Stomach (tissue), 9 donors: ENCODE measurements around the gene CDK9. TPM values are rescaled to one million over a fixed set of nuclear protein-coding genes. Genes with fewer than 3 reads are reported as not detected.
A peak's percentile ranks its signal among the peaks of the same experiment; 100 is the strongest.
"Not testable (repeated sequence)": the region's sequence is repeated elsewhere in the genome, so short reads cannot be mapped to it uniquely, and the experiment has no call there.

Source experiments
- DNase-seq, 2 donors: peaks; one replicate each; pipeline versions ENCODE4 v3.0.0 to v3.0.0-alpha.2; 2013 to 2019
- H3K27ac ChIP-seq, 5 donors: fragments of 200-600 bp in 4 of 5; sonication (generic) in 4 of 5; one replicate each; pipeline ENCODE4 v1.5.1; 2013 to 2019; ENCODE audit warnings: mild to moderate bottlenecking in 1 of 5, moderate library complexity in 1 of 5
- H3K27me3 ChIP-seq, 3 donors: fragments of 200-600 bp; sonication (generic); one replicate each; pipeline ENCODE4 v1.5.1; 2017 to 2019; ENCODE audit warnings: mixed run types in 1 of 3
- H3K36me3 ChIP-seq, 4 donors: fragments of 200-600 bp; sonication (generic); 1 replicate in 3 of 4; 2 replicates in 1 of 4; pipeline ENCODE4 v1.5.1; 2016 to 2019
- H3K4me1 ChIP-seq, 4 donors: fragments of 200-600 bp; sonication (generic); one replicate each; pipeline ENCODE4 v1.5.1; 2016 to 2019
- H3K4me3 ChIP-seq, 4 donors: fragments of 200-600 bp; sonication (generic) in 3 of 4; one replicate each; pipeline ENCODE4 v1.5.1; 2016 to 2019; ENCODE audit warnings: mild to moderate bottlenecking in 1 of 4
- H3K9me3 ChIP-seq, 4 donors: fragments of 200-600 bp; sonication (generic); one replicate each; pipeline ENCODE4 v1.5.1; 2016 to 2019
- EP300 ChIP-seq: sonication (generic); formaldehyde crosslinking; IDR thresholded peaks from one replicate; pipeline ENCODE4 v1.6.1; 2017; ENCODE audit warnings: antibody characterized with exemption
- POLR2A ChIP-seq, 4 donors: fragments of 450-650 bp; IDR thresholded peaks; one replicate each; pipeline ENCODE4 v1.6.1; 2016; ENCODE audit warnings: antibody characterized with exemption in 4 of 4, control low read depth in 2 of 4, mild to moderate bottlenecking in 1 of 4, moderate library complexity in 1 of 4
- POLR2AphosphoS5 ChIP-seq, 3 donors: sonication (generic); formaldehyde crosslinking; IDR thresholded peaks; one replicate each; pipeline ENCODE4 v1.6.1; 2016; ENCODE audit warnings: antibody characterized with exemption in 3 of 3
- WGBS, 5 donors: extraction: QIAGEN DNeasy Blood & Tissue Kit in 3 of 5; methylation state at CpG; one replicate each; pipeline versions ENCODE4 v1.1.5 to v1.1.7; 2013 to 2018; 5-methylcytosine and 5-hydroxymethylcytosine counted together
- intact Hi-C: fragments of 100-400 bp; cut with DNase I; formaldehyde crosslinking; loops from one replicate; pipeline ENCODE4 v1.15.1; 2023; ENCODE audit warnings: low total_unique reads
- polyA plus RNA-seq, 3 donors: library from polyadenylated mRNA; stranded (reverse); fragments of 200-250 nt; gene quantifications; one replicate each; pipeline ENCODE4 v1.2.3, GENCODE V29; 2013
- small RNA-seq, 4 donors: library from RNA; depleted of rRNA; stranded (forward); fragments of <200 nt; gene quantifications; one replicate each; pipeline ENCODE3, GENCODE V24; 2016
- total RNA-seq, 5 donors: library from RNA; depleted of rRNA; stranded (reverse); fragments of >200 nt; gene quantifications; one replicate each; pipeline versions ENCODE4 v1.1.0 to v1.2.3, GENCODE V29; 2014 to 2016
- TF ChIP-seq, protein P1 (sequence below), 7 experiments: fragments of 450-650 bp in 4 of 7; fragments of 200-600 bp in 3 of 7; sonication (generic) in 3 of 7; IDR thresholded peaks; one replicate each; pipeline ENCODE4 v1.5.1; 2016 to 2019; ENCODE audit warnings: antibody characterized with exemption in 7 of 7, control low read depth in 2 of 7, mild to moderate bottlenecking in 1 of 7
- donor health status: healthy with polysubstance abuse.
- donor health status: Bipolar disorder and iron deficiency.
- donor health status: healthy.

The CDK9 gene
- total and polyA plus RNA-seq, 8 donors = 25.3 to 114 (median 44.1) TPM

GRCh38 chr9:127835991-127836516 lies 50.2 kb downstream of the CDK9 start:
- intact Hi-C loops = no loop called here
- peaks cover 21 to 78% (median 36%) of the 10 kb centered on the region in 4 donors for H3K4me1 ChIP-seq
- 34 to 56% (median 52%) methylated on average over 14 to 17 of the region's 17 CpGs for WGBS, 5 donors
- H3K36me3 ChIP-seq = peaks cover 0 to 8% (median 2%) of the 10 kb centered on the region in 4 donors
- peak overlapping the region; percentile 63 to 89 (median 82) for H3K27ac ChIP-seq
- DNase-seq = peak in 1 of 2 donors; percentile 60
- H3K27me3 ChIP-seq = no peaks in the 10 kb centered on the region
- no peak for TF ChIP-seq EP300
- TF ChIP-seq, protein P1, sequence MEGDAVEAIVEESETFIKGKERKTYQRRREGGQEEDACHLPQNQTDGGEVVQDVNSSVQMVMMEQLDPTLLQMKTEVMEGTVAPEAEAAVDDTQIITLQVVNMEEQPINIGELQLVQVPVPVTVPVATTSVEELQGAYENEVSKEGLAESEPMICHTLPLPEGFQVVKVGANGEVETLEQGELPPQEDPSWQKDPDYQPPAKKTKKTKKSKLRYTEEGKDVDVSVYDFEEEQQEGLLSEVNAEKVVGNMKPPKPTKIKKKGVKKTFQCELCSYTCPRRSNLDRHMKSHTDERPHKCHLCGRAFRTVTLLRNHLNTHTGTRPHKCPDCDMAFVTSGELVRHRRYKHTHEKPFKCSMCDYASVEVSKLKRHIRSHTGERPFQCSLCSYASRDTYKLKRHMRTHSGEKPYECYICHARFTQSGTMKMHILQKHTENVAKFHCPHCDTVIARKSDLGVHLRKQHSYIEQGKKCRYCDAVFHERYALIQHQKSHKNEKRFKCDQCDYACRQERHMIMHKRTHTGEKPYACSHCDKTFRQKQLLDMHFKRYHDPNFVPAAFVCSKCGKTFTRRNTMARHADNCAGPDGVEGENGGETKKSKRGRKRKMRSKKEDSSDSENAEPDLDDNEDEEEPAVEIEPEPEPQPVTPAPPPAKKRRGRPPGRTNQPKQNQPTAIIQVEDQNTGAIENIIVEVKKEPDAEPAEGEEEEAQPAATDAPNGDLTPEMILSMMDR (IDR thresholded peaks at IDR 0.05) = no peak
- no peak for TF ChIP-seq POLR2A (IDR thresholded peaks at IDR 0.05)
- TF ChIP-seq POLR2AphosphoS5 (IDR thresholded peaks at IDR 0.05) = no peak
- no peak overlapping the region for H3K4me3 ChIP-seq
- no peaks in the 10 kb centered on the region for H3K9me3 ChIP-seq

DNA sequence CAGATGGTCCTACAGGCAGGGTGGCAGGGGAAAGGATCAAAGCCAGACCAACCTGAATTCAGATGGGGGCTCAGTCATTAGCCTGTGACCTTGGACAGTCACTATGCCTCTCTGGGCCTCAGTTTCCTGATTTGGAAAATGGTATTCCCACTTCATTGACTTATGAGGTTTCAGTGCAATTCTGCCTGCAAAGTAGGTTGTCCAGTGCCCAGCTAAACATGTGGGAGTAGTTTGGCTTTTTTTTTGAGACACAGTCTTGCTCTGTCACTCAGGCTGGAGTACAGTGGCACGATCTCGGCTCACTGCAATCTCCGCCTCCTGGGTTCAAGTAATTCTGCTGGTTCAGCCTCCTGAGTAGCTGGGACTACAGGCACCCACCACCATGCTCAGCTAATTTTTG lies 50.7 kb downstream of the CDK9 start:
- H3K9me3 ChIP-seq, H3K4me3 ChIP-seq, H3K27me3 ChIP-seq, intact Hi-C loops, DNase-seq: not testable (repeated sequence)
- 77 to 89% (median 84%) methylated on average over 3 of the region's 3 CpGs for whole genome bisulfite sequencing, 5 donors
- Histone ChIP-seq H3K36me3 (peaks cover 0 to 10% (median 5%) of the 10 kb centered on the region in 4 donors), H3K27ac (peak overlapping the region; percentile 63 to 89 (median 82)), H3K4me1 (peaks cover 21 to 78% (median 36%) of the 10 kb centered on the region in 4 donors)

GRCh38 chr9:127837346-127837745 lies 51.5 kb downstream of the CDK9 start:
- DNase-seq = no peak
- H3K4me3 ChIP-seq = no peak overlapping the region
- H3K36me3 ChIP-seq = peaks cover 0 to 14% (median 7%) of the 10 kb centered on the region in 4 donors
- peak overlapping the region; percentile 66 to 89 (median 82) for H3K27ac ChIP-seq
- H3K27me3 ChIP-seq = no peaks in the 10 kb centered on the region
- H3K9me3 ChIP-seq = no peaks in the 10 kb centered on the region
- TF ChIP-seq POLR2AphosphoS5 (IDR thresholded peaks at IDR 0.05) = no peak
- TF ChIP-seq, protein P1 (IDR thresholded peaks at IDR 0.05) = no peak
- no peak for TF ChIP-seq POLR2A (IDR thresholded peaks at IDR 0.05)
- TF ChIP-seq EP300 = no peak
- intact Hi-C loops = no loop called here
- 55 to 73% (median 69%) methylated on average over 4 of the region's 4 CpGs for WGBS, 5 donors
- peaks cover 21 to 74% (median 34%) of the 10 kb centered on the region in 4 donors for H3K4me1 ChIP-seq

- peak; percentile 44 to 62 for DNase-seq
- TF ChIP-seq POLR2AphosphoS5 (IDR thresholded peaks at IDR 0.05) (peak in 2 of 3 donors; percentile 35 to 52), POLR2A (IDR thresholded peaks at IDR 0.05) (no peak), EP300 (peak; percentile 60)
- H3K4me1 ChIP-seq = peaks cover 21 to 63% (median 34%) of the 10 kb centered on the region in 4 donors
- peaks cover 0 to 23% (median 13%) of the 10 kb centered on the region in 4 donors for H3K36me3 ChIP-seq
- WGBS, 5 donors = 51 to 74% (median 62%) methylated on average over 17 to 18 of the region's 18 CpGs
- no peaks in the 10 kb centered on the region for H3K27me3 ChIP-seq
- no peak overlapping the region for H3K4me3 ChIP-seq
- intact Hi-C loops = no loop called here
- peak overlapping the region; percentile 74 to 89 (median 86) for H3K27ac ChIP-seq
- no peaks in the 10 kb centered on the region for H3K9me3 ChIP-seq
Measured at GRCh38 chr9:127838375-127839078, 52.7 kb downstream of the CDK9 start.

Small RNAs within 50 kb of the gene (small RNA-seq; reads per million reads assigned to genes)
- 0 reads per million in 4 donors for gene RF00019

Other genes with a start within 250 kb of the CDK9 start
- gene STXBP1, start 173.8 kb upstream of the CDK9 start, total RNA-seq = 10 to 100 TPM; 14.9 to 77.7 (median 31.3) TPM
- gene STXBP1, start 173.8 kb upstream of the CDK9 start, polyA plus RNA-seq = 1 to 10 TPM; 5.2 to 8.7 (median 7.6) TPM
- gene CFAP157, start 79.0 kb upstream of the CDK9 start, total RNA-seq = 1 to 10 TPM in 1 of 5 donors, under 1 TPM in 1, not detected in 3; 0.14 to 7.6 TPM
- under 1 TPM; 0.18 to 0.61 (median 0.19) TPM for gene CFAP157, start 79.0 kb upstream of the CDK9 start, polyA plus RNA-seq
- 10 to 100 TPM in 2 of 5 donors, 1 to 10 TPM in 3; 2.9 to 50.4 (median 10.0) TPM for gene PTRH1, start 70.4 kb upstream of the CDK9 start, total RNA-seq
- 10 to 100 TPM; 13.3 to 23.4 (median 21.4) TPM for gene PTRH1, start 70.4 kb upstream of the CDK9 start, polyA plus RNA-seq
- not detected for gene TTC16, start 70.0 kb upstream of the CDK9 start, total RNA-seq
- under 1 TPM in 2 of 3 donors, not detected in 1; 0.08 to 0.12 TPM for gene TTC16, start 70.0 kb upstream of the CDK9 start, polyA plus RNA-seq
- gene TOR2A, start 50.7 kb upstream of the CDK9 start, total RNA-seq = 10 to 100 TPM in 3 of 5 donors, 1 to 10 TPM in 2; 5.0 to 87.8 (median 14.6) TPM
- gene TOR2A, start 50.7 kb upstream of the CDK9 start, polyA plus RNA-seq = 10 to 100 TPM in 1 of 3 donors, 1 to 10 TPM in 2; 6.1 to 12.4 (median 9.7) TPM
- 10 to 100 TPM in 1 of 5 donors, 1 to 10 TPM in 2, not detected in 2; 1.8 to 38.1 (median 5.1) TPM for gene SH2D3C, start 7.4 kb upstream of the CDK9 start, total RNA-seq
- 1 to 10 TPM; 3.5 to 4.7 (median 4.3) TPM for gene SH2D3C, start 7.4 kb upstream of the CDK9 start, polyA plus RNA-seq
- 100 to 1,000 TPM in 2 of 5 donors, 10 to 100 TPM in 3; 67.0 to 235 (median 97.1) TPM for gene FPGS, start 16.8 kb downstream of the CDK9 start, total RNA-seq
- gene FPGS, start 16.8 kb downstream of the CDK9 start, polyA plus RNA-seq = 10 to 100 TPM; 29.1 to 42.7 (median 30.2) TPM
- gene ENG, start 68.6 kb downstream of the CDK9 start, total RNA-seq = 10 to 100 TPM in 4 of 5 donors, 1 to 10 TPM in 1; 4.0 to 58.5 (median 44.3) TPM
- gene ENG, start 68.6 kb downstream of the CDK9 start, polyA plus RNA-seq = 10 to 100 TPM; 16.0 to 28.8 (median 21.5) TPM
- 10 to 100 TPM in 3 of 5 donors, 1 to 10 TPM in 1, not detected in 1; 7.2 to 88.3 (median 39.8) TPM for gene AK1, start 91.6 kb downstream of the CDK9 start, total RNA-seq
- gene AK1, start 91.6 kb downstream of the CDK9 start, polyA plus RNA-seq = 10 to 100 TPM; 64.4 to 92.1 (median 89.7) TPM
- gene ST6GALNAC6, start 113.6 kb downstream of the CDK9 start, total RNA-seq = 100 to 1,000 TPM in 2 of 5 donors, 10 to 100 TPM in 3; 18.0 to 145 (median 92.4) TPM
- gene ST6GALNAC6, start 113.6 kb downstream of the CDK9 start, polyA plus RNA-seq = 10 to 100 TPM; 32.8 to 63.8 (median 42.2) TPM
- gene ST6GALNAC4, start 131.0 kb downstream of the CDK9 start, total RNA-seq = 10 to 100 TPM in 3 of 5 donors, 1 to 10 TPM in 2; 3.7 to 33.6 (median 14.5) TPM
- 10 to 100 TPM; 10.5 to 14.2 (median 11.8) TPM for gene ST6GALNAC4, start 131.0 kb downstream of the CDK9 start, polyA plus RNA-seq
- gene PIP5KL1, start 144.7 kb downstream of the CDK9 start, total RNA-seq = 10 to 100 TPM in 3 of 5 donors, under 1 TPM in 1, not detected in 1; 0.55 to 98.0 (median 19.1) TPM
- 1 to 10 TPM in 2 of 3 donors, under 1 TPM in 1; 0.50 to 3.3 (median 2.3) TPM for gene PIP5KL1, start 144.7 kb downstream of the CDK9 start, polyA plus RNA-seq
- gene DPM2, start 151.8 kb downstream of the CDK9 start, total RNA-seq = 10 to 100 TPM in 4 of 5 donors, 1 to 10 TPM in 1; 1.7 to 98.2 (median 55.4) TPM
- 10 to 100 TPM; 27.0 to 38.0 (median 32.5) TPM for gene DPM2, start 151.8 kb downstream of the CDK9 start, polyA plus RNA-seq
- gene EEIG1, start 195.0 kb downstream of the CDK9 start, total RNA-seq = 100 to 1,000 TPM in 2 of 5 donors, 10 to 100 TPM in 3; 26.3 to 406 (median 83.4) TPM
- gene EEIG1, start 195.0 kb downstream of the CDK9 start, polyA plus RNA-seq = 100 to 1,000 TPM in 1 of 3 donors, 10 to 100 TPM in 2; 24.4 to 118 (median 38.5) TPM